Measurements from ENCODE around the gene CDC45.

DNA sequence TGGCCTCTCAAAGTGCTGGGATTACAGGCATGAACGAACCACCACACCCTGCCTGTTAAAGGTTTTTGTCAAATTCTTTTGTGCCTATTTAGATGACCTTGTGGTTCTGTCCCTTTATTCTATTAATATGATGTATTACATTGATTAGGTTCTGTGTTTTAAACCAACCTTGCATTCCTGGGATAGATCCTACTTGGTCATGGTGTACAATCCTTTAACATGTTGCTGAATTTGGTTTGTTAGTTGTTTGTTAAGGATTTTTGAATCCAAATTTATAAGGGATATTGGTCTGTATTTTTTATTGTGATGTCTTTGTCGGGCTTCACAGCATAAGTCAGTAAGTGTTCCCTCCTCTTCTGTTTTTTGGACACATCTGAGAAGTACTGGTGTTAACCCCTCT, 73.5 kb downstream of the CDC45 start:
- TF ChIP-seq, protein P1, sequence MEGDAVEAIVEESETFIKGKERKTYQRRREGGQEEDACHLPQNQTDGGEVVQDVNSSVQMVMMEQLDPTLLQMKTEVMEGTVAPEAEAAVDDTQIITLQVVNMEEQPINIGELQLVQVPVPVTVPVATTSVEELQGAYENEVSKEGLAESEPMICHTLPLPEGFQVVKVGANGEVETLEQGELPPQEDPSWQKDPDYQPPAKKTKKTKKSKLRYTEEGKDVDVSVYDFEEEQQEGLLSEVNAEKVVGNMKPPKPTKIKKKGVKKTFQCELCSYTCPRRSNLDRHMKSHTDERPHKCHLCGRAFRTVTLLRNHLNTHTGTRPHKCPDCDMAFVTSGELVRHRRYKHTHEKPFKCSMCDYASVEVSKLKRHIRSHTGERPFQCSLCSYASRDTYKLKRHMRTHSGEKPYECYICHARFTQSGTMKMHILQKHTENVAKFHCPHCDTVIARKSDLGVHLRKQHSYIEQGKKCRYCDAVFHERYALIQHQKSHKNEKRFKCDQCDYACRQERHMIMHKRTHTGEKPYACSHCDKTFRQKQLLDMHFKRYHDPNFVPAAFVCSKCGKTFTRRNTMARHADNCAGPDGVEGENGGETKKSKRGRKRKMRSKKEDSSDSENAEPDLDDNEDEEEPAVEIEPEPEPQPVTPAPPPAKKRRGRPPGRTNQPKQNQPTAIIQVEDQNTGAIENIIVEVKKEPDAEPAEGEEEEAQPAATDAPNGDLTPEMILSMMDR (IDR thresholded peaks at IDR 0.05; ENCODE audit: low read depth, low read length, poor library complexity, severe bottlenecking), result no peak
- no peak for TF ChIP-seq EZH2phosphoT487 (IDR thresholded peaks at IDR 0.05; ENCODE audit: borderline replicate concordance, low read length)
